HG03378 (cell line): ENCODE results near the gene CNN2.
A peak's percentile ranks its signal among the peaks of the same experiment; 100 is the strongest.

ENCODE experiments used
- ATAC-seq: cut with Tn5 transposase; IDR thresholded peaks from one replicate; pipeline ENCODE4 v1.9.1; 2021; ENCODE audit warnings: mild to moderate bottlenecking, moderate library complexity; ENCODE audit not compliant: unreplicated experiment

Gene CNN2

DNA sequence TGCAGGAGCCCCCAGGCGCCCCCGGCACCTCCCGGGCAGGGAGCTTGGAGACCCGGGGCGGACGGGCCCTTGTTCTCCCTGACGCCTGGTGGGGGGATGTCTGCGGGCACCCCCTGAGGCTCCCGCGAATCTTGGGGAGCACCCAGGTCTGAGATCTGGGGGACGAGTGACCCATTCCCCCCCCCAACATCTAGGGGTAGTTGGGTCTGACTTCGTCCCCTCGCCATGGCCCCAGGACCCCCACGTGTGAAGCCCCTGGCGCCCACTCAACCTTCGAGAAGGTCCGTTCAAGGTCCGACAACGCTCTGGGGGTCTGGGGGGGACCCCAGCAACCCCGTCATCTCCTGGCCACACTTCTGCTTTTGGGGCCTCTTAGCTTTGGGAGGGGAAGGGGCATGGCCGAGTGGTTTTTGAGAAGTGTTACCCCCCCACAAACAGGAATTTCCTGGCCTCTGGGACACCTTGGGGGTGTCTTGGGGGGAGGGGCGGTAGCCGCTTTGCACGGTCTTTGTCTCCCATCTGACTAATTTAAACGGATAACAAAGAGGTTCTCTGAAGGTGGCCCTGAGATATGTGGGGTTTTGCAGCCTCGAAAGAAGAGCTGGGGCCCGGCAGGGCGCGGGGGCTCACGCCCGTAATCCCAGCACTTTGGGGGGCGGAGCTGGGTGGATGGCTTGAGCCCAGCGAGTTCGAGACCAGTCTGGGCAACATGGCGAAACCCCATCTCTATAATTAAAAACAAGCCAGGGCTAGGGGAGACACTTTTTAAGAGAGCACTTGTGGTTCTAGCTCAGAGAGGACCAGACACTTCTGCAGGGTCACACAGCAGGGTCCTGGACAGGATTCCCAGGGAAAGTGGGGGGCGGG is 608 bp downstream of the CNN2 start:
- ATAC-seq, result no peak

DNA sequence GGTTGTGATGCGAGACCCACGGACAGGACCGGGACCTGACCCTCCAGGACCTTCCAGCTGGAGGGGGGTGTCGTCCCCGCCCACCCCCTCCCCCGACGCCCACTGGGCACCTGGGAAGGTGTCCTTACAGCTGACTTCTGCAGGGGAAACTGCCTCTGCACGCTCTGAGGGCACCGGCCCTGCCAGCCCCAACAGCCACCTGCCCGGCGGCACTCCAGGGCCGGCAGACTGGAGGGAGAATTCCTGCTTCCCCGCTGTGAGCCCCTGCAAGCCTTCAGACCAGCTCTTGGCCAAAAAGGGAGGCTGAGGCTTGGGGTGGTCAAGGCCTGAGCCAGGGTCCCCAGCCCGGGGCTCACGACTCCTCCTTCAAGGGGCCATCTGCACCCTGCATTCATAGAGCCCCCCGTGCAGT is 1.2 kb downstream of the CNN2 start:
- ATAC-seq, result no peak

DNA sequence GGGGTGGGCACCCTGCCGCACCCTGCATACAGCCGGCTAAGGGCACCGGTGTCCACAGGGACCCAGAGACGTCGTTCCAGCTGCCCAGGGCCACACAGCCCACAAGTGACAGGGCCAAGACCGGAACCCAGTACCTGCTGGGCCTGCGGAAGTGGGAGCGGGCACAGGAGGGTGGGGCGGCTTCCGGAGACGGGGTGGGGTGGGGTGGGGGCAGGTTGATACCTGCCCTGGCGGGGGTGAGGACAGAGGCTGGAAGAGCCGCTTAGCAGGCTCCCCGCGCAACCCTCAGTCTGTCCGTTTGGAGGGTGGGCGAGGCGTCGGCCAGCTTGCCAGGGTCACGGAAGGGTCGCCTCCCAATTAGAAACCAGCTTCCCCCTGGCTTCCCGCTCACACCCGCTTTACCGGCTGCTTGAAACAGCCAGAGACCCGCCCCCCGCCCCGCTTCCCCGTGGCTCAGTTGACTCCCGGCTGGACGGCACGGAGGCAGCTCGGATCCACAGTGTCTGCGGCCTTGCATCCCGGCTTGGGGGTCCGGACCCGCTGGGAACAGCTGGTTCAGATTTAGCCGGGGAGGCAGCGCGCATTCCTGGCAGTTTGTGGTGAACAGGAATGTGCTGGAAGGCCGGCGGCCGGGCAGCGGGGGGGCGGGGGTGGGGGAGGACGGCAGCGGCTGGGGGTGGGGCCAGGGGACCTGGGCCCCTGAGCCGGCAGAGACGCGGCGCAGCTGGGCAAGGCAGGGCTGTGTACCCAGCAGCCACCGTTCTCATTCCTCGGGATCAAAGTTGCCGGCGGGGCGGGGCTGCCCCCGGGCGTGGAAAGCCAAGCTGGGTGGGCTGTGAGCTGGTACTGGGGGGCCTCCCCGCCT is 1.9 kb downstream of the CNN2 start:
- ATAC-seq, result no peak

GRCh38 chr19:1032264-1032867 is 6.0 kb downstream of the CNN2 start:
- ATAC-seq, result no peak

- ATAC-seq, result no peak
Measured at GRCh38 chr19:1035998-1036621, 9.7 kb downstream of the CNN2 start.

DNA sequence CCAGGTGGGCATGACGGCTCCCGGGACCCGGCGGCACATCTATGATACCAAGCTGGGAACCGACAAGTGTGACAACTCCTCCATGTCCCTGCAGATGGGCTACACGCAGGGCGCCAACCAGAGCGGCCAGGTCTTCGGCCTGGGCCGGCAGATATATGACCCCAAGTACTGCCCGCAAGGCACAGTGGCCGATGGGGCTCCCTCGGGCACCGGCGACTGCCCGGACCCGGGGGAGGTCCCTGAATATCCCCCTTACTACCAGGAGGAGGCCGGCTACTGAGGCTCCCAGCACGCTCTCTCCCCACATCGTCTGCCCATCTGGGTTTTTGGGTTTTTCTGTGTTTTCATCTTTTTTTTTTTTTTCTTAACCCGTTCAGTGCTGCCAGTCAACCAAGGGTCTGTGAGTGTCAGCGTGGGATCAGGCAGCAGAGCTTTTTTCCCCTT is 11.2 kb downstream of the CNN2 start:
- no peak for ATAC-seq

DNA sequence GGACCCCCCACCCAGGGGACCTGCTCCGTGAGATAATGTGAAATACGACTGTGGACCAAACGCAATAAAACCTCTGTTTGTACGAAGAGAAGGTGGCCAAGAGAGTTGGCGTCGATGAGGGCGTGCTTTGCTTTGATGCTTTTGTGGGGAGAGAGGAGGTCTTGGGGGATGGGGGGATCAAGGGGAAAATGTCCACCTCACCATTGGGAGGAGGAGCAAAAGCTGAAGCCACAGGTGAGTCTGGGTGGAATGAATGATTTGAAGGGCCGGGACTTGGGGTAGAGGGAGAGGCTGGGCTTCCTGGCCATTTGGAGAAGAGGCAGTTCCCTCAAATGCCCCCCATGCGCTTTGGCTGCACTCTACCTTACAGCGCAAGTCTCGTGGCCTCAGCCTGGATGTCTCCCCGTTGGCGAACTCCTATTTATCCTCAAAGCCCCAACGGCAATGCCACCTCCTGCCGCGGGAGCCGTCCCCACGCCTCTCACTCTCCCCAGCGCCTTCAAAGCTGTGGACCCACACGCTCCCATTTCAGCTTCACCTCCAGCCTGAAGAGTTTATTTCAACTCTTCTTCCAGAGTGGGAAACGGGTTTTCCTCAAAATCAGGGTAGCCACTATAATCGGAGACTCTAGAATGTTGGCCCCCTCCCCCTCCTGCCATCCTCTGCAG is 12.7 kb downstream of the CNN2 start:
- no peak for ATAC-seq

- ATAC-seq, result peak; percentile 59
Measured at GRCh38 chr19:1039646-1040475, 13.5 kb downstream of the CNN2 start, which contains the start of gene ABCA7. TSS of gene ABCA7 (plus strand) at chr19:1040107. CDS start at chr19:1041362, 1,255 bp downstream.

DNA sequence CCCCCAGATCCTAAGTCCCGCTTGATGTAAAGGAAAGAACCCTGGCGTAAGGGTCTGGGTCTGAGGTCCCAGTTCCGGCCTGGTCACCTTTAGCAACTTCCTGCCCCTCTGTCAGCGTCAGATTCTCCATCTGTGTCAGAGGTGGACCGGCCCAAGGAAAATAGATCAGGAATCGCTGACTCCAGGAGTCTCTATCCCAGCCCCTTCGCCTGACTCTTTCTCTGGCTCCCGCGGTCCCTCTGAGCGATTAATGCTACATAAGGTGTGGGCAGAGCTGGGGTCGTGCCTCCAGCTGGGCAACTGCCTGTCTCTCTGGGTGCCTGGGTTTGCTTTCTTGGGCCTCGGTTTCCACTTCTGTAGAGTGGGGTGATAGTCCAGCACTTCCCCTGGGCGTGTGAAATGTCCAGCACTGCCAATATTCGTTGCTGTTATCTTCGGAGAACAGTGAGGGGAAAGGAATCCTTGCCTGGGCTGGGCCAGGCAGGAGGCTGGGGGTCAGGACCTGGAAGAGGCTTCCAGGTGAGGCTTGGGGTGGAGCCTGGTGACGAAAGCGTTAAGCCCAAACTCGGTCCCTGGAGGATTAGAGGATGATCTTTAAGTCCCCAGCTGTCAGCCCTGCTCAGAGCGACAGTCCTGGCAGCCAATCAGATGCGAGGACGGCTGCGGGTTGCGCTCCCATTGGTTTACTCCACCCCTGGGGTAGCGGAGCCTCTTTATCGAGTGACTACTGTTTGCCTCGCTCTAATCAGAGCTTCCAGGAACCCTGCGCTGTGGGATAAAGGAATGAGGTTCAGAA is 14.3 kb downstream of the CNN2 start:
- ATAC-seq, result peak; percentile 41

DNA sequence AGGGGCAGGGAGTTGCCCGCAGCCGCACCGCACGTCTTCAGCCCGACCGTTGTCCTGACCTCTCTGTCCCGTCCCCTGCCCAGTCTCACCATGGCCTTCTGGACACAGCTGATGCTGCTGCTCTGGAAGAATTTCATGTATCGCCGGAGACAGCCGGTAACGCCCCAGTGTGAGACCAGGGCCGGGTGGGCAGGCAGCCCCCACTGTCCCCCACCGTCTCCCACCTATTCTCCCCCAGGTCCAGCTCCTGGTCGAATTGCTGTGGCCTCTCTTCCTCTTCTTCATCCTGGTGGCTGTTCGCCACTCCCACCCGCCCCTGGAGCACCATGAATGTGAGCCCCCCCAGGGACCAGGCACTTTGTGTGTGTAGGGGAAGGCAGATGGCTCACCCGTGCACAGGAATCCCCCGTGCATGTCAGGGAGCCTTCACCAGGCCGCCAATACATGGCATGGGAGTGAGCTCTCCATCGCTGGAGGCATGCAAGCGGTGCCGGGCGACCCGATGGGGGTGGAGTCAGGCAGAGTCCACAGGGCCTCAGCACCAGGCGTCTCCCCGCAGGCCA is 14.9 kb downstream of the CNN2 start:
- ATAC-seq, result no peak

DNA sequence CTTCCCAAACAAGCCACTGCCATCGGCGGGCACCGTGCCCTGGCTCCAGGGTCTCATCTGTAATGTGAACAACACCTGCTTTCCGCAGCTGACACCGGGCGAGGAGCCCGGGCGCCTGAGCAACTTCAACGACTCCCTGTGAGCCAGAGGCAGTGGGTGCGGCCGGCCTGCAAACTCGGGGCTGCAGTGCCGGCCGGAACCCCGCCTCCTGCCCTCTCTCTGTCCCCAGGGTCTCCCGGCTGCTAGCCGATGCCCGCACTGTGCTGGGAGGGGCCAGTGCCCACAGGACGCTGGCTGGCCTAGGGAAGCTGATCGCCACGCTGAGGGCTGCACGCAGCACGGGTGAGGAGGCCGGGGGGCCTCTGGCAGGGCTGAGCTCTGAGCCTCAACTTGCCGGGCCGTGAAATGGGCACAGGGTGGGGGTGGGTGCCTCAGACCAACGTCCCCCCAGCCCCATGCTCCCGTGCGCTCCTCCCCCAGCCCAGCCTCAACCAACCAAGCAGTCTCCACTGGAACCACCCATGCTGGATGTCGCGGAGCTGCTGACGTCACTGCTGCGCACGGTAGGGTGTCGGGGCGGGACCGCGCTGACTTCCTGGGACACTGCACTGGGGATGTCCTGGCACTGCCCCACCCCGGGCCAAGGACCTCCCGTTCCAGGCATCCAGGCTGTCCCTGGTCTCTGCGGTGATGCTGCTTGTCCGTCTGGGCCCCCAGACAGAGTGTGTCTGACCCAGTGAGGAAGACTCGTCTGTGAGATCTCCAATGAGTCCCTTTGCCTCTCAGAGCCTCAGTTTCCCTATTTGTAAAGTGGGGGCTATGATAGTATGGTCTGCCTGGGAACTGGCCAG is 15.7 kb downstream of the CNN2 start:
- ATAC-seq, result no peak

GRCh38 chr19:1042689-1043511 is 16.5 kb downstream of the CNN2 start:
- ATAC-seq, result no peak

DNA sequence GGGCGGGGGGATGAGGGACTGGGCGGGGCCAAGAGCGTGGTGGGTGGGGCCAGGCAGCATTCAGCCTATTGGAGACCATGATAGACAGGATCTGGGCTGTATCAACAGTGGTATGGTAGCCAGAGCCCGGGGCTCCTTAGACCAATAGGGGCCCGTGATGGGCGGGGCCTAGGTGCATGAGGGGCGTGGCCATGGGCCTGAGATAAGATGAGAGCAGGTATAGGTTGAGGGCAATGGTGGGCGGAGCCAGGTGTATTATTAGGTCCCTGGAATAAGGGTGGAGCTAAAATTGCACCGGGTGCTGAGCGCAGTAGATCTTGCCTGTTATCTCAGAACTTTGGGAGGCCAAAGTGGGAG is 18.8 kb downstream of the CNN2 start:
- no peak for ATAC-seq

DNA sequence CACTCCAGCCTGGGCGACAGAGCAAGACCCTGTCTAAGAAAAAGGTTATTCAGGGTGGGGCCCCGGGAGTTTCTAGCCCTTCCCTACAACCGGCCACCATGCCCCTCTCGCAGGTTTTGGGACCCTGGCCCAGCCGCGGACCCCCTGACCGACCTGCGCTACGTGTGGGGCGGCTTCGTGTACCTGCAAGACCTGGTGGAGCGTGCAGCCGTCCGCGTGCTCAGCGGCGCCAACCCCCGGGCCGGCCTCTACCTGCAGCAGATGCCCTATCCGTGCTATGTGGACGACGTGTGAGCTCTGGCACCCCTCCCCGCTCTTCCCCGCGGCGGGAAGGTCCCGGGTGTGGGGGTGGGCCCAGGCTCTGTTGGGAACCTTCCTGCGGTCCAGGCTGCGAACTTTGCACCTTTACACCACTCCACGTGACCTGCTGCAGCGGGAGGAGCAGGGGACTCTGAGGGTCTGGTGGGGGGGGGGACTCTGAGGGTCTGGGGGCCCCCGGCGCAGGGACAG is 19.8 kb downstream of the CNN2 start:
- no peak for ATAC-seq

GRCh38 chr19:1046836-1047695 is 20.7 kb downstream of the CNN2 start:
- no peak for ATAC-seq
